ENCODE results near the gene KRT32.

The KRT32 gene

GRCh38 chr17:41484920-41485904 lies 18.0 kb upstream of the KRT32 start:
- Histone ChIP-seq H3K9me3 (ENCODE audit: control insufficient read depth, insufficient read depth, low read length) (no peaks in the 10 kb centered on the region), H3K9ac (ENCODE audit: low read depth, low read length) (no peak overlapping the region), H3K4me1 (ENCODE audit: insufficient read depth, low read length) (no peaks in the 10 kb centered on the region), H3K36me3 (ENCODE audit: insufficient read depth, low read length) (no peaks in the 10 kb centered on the region)

GRCh38 chr17:41483991-41484826 lies 17.0 kb upstream of the KRT32 start:
- Histone ChIP-seq H3K36me3 (ENCODE audit: insufficient read depth, low read length) (no peaks in the 10 kb centered on the region), H3K4me1 (ENCODE audit: insufficient read depth, low read length) (no peaks in the 10 kb centered on the region), H3K9me3 (ENCODE audit: control insufficient read depth, insufficient read depth, low read length) (no peaks in the 10 kb centered on the region), H3K9ac (ENCODE audit: low read depth, low read length) (no peak overlapping the region)

GRCh38 chr17:41483531-41483930 lies 16.3 kb upstream of the KRT32 start:
- Histone ChIP-seq H3K9ac (ENCODE audit: low read depth, low read length) (no peak overlapping the region), H3K36me3 (ENCODE audit: insufficient read depth, low read length) (no peaks in the 10 kb centered on the region)

GRCh38 chr17:41481036-41481435 lies 13.8 kb upstream of the KRT32 start, which contains the start of gene KRT35:
Gene KRT35, minus strand, starts transcription at chr17:41481151. Its CDS starts 54 bp downstream, at chr17:41481097.
- Histone ChIP-seq H3K4me1 (ENCODE audit: insufficient read depth, low read length) (no peaks in the 10 kb centered on the region), H3K9ac (ENCODE audit: low read depth, low read length) (no peak within 1 kb of the TSS), H3K36me3 (ENCODE audit: insufficient read depth, low read length) (no peaks in the 10 kb centered on the region)

More at GRCh38 chr17:41483531-41483930, 16.3 kb upstream of the KRT32 start:
- no peaks in the 10 kb centered on the region for H3K9me3 ChIP-seq (ENCODE audit: control insufficient read depth, insufficient read depth, low read length)
- H3K4me1 ChIP-seq (ENCODE audit: insufficient read depth, low read length): no peaks in the 10 kb centered on the region

GRCh38 chr17:41480581-41480980 lies 13.4 kb upstream of the KRT32 start:
- Histone ChIP-seq H3K9ac (ENCODE audit: low read depth, low read length) (no peak overlapping the region), H3K4me1 (ENCODE audit: insufficient read depth, low read length) (no peaks in the 10 kb centered on the region), H3K9me3 (ENCODE audit: control insufficient read depth, insufficient read depth, low read length) (no peaks in the 10 kb centered on the region), H3K36me3 (ENCODE audit: insufficient read depth, low read length) (no peaks in the 10 kb centered on the region)

More at GRCh38 chr17:41481036-41481435, 13.8 kb upstream of the KRT32 start, which contains the start of gene KRT35:
- H3K9me3 ChIP-seq (ENCODE audit: control insufficient read depth, insufficient read depth, low read length): no peaks in the 10 kb centered on the region

- Histone ChIP-seq H3K4me1 (ENCODE audit: insufficient read depth, low read length) (no peaks in the 10 kb centered on the region), H3K9me3 (ENCODE audit: control insufficient read depth, insufficient read depth, low read length) (no peaks in the 10 kb centered on the region), H3K36me3 (ENCODE audit: insufficient read depth, low read length) (no peaks in the 10 kb centered on the region), H3K9ac (ENCODE audit: low read depth, low read length) (no peak overlapping the region)
These were observed 12.9 kb upstream of the KRT32 start for GRCh38 chr17:41480136-41480535.

GRCh38 chr17:41478237-41478636 lies 11.1 kb upstream of the KRT32 start:
- H3K9me3 ChIP-seq (ENCODE audit: control insufficient read depth, insufficient read depth, low read length): no peaks in the 10 kb centered on the region
- H3K9ac ChIP-seq (ENCODE audit: low read depth, low read length): no peak overlapping the region
- no peaks in the 10 kb centered on the region for H3K4me1 ChIP-seq (ENCODE audit: insufficient read depth, low read length)
- no peaks in the 10 kb centered on the region for H3K36me3 ChIP-seq (ENCODE audit: insufficient read depth, low read length)

- Histone ChIP-seq H3K36me3 (ENCODE audit: insufficient read depth, low read length) (no peaks in the 10 kb centered on the region), H3K4me1 (ENCODE audit: insufficient read depth, low read length) (no peaks in the 10 kb centered on the region), H3K9me3 (ENCODE audit: control insufficient read depth, insufficient read depth, low read length) (no peaks in the 10 kb centered on the region), H3K9ac (ENCODE audit: low read depth, low read length) (no peak overlapping the region)
These were observed 10.0 kb upstream of the KRT32 start for GRCh38 chr17:41476866-41477815.

GRCh38 chr17:41475421-41475820 lies 8.2 kb upstream of the KRT32 start:
- Histone ChIP-seq H3K4me1 (ENCODE audit: insufficient read depth, low read length) (no peaks in the 10 kb centered on the region), H3K9ac (ENCODE audit: low read depth, low read length) (no peak overlapping the region), H3K9me3 (ENCODE audit: control insufficient read depth, insufficient read depth, low read length) (no peaks in the 10 kb centered on the region), H3K36me3 (ENCODE audit: insufficient read depth, low read length) (no peaks in the 10 kb centered on the region)

- Histone ChIP-seq H3K9me3 (ENCODE audit: control insufficient read depth, insufficient read depth, low read length) (no peaks in the 10 kb centered on the region), H3K4me1 (ENCODE audit: insufficient read depth, low read length) (no peaks in the 10 kb centered on the region), H3K36me3 (ENCODE audit: insufficient read depth, low read length) (no peaks in the 10 kb centered on the region), H3K9ac (ENCODE audit: low read depth, low read length) (no peak overlapping the region)
These were observed 7.7 kb upstream of the KRT32 start for GRCh38 chr17:41474863-41475262.

GRCh38 chr17:41468346-41468745 lies 1.2 kb upstream of the KRT32 start:
- H3K9me3 ChIP-seq (ENCODE audit: control insufficient read depth, insufficient read depth, low read length): no peaks in the 10 kb centered on the region
- no peak overlapping the region for H3K9ac ChIP-seq (ENCODE audit: low read depth, low read length)
- no peaks in the 10 kb centered on the region for H3K4me1 ChIP-seq (ENCODE audit: insufficient read depth, low read length)
- H3K36me3 ChIP-seq (ENCODE audit: insufficient read depth, low read length): no peaks in the 10 kb centered on the region

GRCh38 chr17:41467561-41467960 lies 375 bp upstream of the KRT32 start:
- H3K36me3 ChIP-seq (ENCODE audit: insufficient read depth, low read length): no peaks in the 10 kb centered on the region
- no peaks in the 10 kb centered on the region for H3K4me1 ChIP-seq (ENCODE audit: insufficient read depth, low read length)
- H3K9ac ChIP-seq (ENCODE audit: low read depth, low read length): no peak overlapping the region
- H3K9me3 ChIP-seq (ENCODE audit: control insufficient read depth, insufficient read depth, low read length): no peaks in the 10 kb centered on the region

- no peaks in the 10 kb centered on the region for H3K4me1 ChIP-seq (ENCODE audit: insufficient read depth, low read length)
- no peak overlapping the region for H3K9ac ChIP-seq (ENCODE audit: low read depth, low read length)
- H3K36me3 ChIP-seq (ENCODE audit: insufficient read depth, low read length): no peaks in the 10 kb centered on the region
These were observed 2.5 kb downstream of the KRT32 start for GRCh38 chr17:41464682-41465081.

GRCh38 chr17:41464173-41464572 lies 3.0 kb downstream of the KRT32 start:
- H3K9me3 ChIP-seq (ENCODE audit: control insufficient read depth, insufficient read depth, low read length): no peaks in the 10 kb centered on the region
- no peak overlapping the region for H3K9ac ChIP-seq (ENCODE audit: low read depth, low read length)
- no peaks in the 10 kb centered on the region for H3K36me3 ChIP-seq (ENCODE audit: insufficient read depth, low read length)

More at GRCh38 chr17:41464682-41465081, 2.5 kb downstream of the KRT32 start:
- no peaks in the 10 kb centered on the region for H3K9me3 ChIP-seq (ENCODE audit: control insufficient read depth, insufficient read depth, low read length)

More at GRCh38 chr17:41464173-41464572, 3.0 kb downstream of the KRT32 start:
- no peaks in the 10 kb centered on the region for H3K4me1 ChIP-seq (ENCODE audit: insufficient read depth, low read length)
